HK-2 (cell line): ENCODE measurements around the gene TTC31.

Experiments used
- DNase-seq: peaks from one replicate; pipeline ENCODE4 v3.0.0-alpha.2; 2018; ENCODE audit not compliant: unreplicated experiment

TTC31 gene

GRCh38 chr2:74504591-74504990 lies 21.7 kb downstream of the TTC31 start:
- no peak for DNase-seq

DNA sequence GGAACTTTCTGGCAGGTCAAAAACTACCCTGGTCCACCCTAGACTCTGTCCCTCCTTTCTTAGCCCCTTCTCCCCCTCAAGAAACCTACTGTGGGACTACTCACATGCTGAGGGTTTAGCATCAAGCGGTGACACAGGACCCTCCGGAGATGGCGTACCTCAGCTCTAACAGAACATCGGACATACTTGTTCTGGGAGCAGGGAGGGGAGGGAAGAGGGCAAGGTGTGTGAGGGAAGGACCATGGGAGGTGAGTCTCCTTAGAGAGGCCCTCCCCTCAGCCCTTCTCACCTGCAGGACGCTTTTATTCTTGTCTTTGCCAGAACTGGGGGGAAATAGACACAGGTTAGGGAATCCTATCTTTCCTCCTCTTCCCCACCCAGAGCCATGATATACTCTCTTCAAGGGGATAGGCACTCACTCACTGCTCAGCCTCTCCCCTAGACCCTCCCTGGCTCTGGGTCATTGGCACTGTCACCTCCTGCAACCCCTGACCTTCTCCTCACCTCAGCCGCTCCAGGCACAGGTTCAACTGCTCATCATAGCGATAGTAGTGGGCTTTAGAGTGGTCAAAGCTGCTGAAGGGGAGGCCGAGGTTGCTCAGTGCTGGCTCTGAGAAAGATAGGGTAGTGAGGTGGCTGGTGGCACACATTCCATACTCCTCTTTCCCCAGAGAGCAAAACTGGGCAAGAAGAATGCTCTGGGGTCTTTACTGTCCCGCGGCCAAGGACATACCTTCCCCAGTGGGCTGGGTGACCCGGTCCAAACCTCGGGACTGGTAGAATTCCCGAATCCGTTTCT lies 22.8 kb downstream of the TTC31 start:
- no peak for DNase-seq

DNA sequence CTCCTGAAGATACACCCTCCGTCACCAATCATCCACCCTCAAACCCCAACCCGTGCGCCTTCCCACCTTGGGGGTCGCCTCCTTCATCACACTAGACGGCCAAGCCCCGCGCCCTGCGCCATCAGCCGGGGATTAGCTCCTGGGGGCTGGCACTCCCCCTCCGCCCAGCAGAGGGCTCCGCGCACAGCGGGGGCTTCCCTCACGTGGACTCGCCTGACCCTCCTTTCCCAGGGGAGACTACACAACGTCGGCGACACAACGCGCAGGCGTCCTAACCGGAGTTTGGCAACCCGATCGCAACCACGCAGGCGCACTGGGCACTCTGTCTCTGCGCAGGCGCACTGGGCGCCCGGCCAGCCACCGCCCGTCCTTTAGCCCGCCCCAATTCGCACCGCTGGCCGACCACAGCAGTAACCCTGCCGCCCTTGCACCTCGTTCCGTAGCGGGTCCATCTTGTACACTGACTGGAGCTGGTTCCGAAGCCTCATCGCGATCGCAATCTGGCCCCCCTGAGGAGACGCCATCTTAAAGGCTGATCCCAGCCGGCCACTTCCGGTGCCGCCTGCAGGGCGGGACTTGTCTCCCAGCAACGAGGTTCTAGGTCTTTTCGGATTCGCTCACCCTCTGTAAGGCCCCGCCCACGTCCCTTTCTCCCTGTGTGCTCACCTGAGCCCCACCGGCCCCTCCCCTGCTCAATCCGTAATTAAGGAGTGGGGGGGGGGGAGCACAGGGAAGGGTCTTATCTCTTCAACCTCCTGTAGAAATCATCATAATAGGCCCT lies 24.5 kb downstream of the TTC31 start, which contains the start of gene PCGF1:
Gene PCGF1 (minus strand): TSS at position 551 of the 781 bp plus-strand sequence. CDS start 27 bp downstream, at position 524.
- peak; percentile 96 for DNase-seq

DNA sequence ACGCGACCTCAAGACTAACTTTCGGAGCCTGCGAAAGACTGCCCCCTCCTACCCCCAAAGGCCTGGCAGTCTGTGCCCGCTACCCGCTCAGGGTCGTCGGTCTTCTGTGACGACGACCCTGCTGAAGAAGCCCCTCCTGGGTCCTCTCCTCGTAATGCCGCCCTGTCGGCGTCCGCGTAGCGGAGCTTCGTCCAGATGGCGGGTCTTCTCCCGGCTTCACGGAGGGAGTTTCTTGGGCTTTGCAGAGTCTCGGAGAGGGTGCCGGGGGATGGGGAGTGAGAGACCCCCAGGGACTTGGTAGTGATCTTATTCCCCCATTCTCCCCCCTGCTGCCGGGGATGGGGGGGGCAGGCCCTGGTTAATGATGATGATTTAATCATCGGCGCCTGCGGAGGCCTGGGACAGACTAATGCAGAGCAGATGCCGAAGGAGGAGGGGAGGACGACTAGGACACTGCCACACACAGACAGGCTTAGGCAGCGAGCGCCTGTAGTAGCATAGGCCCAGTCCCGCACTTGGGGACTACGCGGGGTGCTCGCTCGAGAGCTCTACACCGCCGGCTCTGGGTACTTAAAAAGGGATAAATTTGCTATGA lies 25.1 kb downstream of the TTC31 start:
- DNase-seq, result peak; percentile 59

DNA sequence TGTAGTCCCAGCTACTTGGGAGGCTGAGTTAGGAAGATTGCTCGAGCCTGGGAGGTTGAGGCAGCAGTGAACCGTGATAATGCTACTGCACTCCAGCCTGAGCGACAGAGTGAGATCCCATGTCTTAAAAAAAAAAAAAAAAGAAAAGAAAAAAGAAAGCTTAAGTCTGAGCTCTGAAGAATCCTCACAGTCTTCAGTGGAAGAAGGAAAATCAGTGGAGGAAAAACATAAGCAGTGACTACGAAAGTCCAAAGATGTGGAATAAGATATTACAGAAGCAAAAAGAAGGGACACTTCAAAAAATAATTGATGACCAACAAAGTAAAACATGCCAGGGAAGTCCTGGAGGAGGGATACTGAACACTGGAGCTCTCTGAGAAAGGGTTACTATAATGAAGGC lies 27.4 kb downstream of the TTC31 start:
- DNase-seq, result no peak

DNA sequence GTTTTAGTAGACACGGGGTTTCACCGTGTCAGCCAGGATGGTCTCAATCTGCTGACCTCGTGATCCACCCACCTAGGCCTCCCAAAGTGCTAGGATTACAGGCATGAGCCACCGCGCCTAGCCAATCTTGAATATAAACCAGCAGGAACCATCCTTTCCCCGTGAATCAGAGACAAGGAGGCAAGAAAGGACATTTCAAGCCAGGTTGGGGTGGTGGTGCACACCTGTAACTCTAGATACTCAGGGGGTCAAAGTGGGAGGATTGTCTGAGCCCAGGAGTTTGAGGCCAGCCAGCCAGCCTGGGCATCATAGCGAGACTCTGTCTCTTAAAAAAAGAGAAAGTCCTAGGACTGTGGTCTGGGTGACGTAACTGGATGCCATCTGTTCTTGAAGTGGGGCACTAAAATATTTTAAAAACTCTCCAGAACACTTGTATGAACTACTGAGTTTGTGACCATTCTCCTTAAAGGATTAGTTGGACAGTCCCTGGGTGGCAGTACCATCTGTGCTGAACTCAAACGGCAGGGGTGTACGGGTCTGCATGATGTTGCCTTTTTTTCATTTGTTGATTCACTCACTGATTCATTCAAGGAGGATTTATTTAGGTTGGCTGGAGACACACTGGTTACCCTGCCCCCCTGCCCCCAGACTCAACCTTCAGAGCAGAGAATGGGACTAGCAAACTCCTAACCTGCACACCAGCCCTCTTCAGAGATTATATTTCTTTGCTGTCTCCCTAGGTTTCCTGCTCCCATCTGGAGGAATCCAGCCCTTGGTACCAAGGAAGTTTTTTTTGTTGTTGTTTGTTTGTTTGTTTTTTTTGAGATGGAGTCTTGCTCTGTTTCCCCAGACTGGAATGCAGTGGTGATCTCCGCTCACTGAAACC lies 28.5 kb downstream of the TTC31 start:
- no peak for DNase-seq

- no peak for DNase-seq
Measured at GRCh38 chr2:74512744-74513604, 30.1 kb downstream of the TTC31 start.

DNA sequence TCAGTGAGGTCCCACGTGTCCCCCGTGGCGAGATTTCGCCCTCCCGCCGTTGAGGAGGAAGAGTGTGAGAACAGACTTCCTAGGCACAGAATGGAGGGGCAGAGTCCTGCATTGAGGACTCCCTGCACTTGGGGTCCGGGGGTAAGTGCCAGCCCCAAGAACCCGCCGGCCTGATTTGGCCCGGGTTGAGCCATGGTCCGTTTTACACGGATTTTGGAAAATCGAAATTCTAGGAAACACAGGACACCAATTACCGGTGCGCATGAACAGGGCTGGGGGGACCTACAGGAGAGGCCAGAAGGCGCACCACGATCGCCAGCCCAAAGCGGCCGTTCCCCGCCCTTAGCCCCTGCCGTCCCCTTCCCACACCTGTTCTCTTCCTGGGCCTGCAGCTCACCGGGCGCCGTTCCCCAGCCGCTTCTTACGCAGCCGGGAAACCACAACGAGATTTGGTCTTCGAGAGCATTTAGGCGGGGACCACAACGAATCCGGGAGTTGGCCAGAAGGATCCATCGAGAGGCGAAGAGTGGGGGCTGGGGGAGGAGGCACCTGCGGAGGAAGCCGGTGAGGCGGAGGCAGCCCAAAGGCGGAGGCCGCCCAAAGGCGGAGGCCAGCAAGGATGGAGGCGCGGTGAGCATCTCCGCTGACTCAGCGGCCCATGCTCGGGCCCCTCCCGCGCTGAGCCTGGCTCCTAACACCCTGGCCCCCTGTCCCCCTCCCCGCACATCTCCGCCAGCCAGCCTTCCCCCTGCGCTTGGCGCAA lies 30.9 kb downstream of the TTC31 start:
- DNase-seq, result no peak

GRCh38 chr2:74514368-74515270 lies 31.7 kb downstream of the TTC31 start, which contains the start of gene TLX2:
TLX2 (plus strand) TSS chr2:74514450; CDS start chr2:74514807, 357 bp downstream.
- DNase-seq, result no peak

DNA sequence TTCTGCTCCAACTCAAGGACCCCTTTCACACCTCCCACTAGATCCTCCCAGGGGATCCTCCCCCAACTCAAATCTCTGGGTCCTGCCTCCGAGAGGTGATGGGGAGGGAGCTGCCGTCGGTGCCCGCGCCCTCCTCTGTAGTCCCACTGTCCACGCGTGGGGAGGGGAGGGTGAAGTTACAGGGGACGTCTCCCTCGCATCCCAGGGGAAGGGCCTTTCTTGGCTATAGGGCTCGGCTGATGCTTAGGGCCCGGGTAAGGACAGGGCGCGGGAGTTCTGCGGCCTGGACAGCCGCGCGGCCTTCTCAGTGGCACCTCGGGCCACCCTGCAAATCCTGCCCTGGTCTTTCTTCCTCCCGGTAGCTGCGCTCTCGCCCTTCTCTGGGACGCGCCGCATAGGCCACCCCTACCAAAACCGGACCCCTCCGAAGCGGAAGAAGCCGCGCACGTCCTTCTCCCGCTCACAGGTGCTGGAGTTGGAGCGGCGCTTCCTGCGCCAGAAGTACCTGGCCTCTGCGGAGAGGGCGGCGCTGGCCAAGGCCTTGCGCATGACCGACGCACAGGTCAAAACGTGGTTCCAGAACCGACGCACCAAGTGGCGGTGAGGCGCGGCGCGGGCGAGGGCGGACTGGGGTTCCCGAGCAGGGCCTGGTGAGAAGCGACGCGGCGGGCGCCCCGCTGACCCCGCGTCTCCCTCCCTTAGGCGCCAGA lies 32.5 kb downstream of the TTC31 start:
- no peak for DNase-seq

GRCh38 chr2:74515981-74516633 lies 33.2 kb downstream of the TTC31 start:
- no peak for DNase-seq

DNA sequence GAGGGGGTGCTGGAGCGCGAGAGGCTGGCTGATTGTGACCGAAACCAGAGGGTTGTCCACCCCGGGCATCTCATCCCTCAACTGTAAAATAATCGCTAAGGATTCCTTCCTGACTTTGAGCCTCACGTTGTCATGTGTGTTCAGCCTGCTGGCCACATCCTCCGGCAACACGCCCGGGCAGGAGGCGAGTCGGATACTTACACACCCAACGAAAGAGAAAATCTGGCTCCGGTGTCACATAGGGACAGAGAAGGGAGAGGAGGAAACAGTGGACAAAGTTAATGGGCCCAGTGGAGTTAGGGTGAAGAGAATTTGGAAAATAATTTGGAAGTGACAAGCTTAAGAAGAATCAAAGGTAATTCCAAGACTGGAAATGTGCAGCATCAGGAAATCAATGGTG lies 33.8 kb downstream of the TTC31 start:
- DNase-seq, result no peak

- DNase-seq, result no peak
Measured at GRCh38 chr2:74522516-74522915, 39.6 kb downstream of the TTC31 start.

DNA sequence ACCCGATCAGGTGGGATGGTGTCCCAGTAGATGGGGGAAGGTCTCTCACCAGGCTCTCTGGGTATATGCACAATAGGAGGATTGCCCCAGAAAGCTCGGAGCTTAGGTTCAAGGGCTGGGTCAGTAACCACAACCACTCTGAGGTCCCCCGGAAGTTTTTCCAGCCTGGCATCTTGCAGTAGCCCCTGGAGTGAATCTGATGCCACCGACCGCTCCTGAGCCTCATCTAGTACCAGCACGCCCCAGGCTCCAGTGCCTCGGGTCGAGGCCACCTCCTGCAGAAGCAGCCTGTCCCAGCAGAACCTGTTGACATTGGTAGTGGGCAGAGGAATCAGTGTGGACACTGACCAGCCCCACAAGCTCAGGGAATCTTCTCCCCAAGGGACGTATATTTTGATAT lies 41.1 kb downstream of the TTC31 start:
- DNase-seq, result no peak

DNA sequence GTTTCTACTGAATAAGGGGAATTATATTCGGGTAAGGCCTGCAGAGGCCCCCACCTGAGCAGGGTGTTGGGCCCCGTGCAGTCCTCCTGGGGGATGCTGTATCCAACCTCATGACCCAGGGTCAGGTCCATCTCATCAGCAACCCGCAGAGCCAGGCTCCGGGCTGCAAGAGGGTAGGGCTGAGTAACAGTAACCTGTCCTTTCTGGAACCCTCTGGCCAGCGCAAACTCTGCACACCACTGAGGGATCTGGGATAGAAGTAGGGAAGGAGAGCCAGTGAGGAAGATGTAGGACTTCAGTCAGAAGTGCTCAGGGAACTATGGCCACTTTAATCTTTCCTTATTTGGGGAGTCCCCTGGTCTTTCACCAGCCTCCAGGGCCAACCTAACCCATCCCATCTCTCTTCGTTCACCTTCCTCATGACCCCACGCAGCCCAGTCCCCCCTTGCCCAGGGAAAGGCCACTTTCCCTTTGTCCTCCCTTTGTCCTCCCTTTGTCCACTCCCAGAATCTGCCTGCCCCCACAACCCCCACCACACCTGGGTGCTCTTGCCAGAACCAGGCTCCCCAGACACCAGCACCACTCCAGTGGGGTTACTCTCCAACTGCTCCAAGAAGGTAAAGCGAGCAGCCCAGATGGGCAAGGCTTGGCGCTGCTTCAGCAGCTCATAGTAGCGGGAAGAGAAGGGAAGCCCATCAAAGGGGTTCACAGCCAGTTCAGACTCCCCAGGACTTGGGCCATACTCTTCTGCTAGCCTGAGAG lies 42.3 kb downstream of the TTC31 start:
- no peak for DNase-seq

DNA sequence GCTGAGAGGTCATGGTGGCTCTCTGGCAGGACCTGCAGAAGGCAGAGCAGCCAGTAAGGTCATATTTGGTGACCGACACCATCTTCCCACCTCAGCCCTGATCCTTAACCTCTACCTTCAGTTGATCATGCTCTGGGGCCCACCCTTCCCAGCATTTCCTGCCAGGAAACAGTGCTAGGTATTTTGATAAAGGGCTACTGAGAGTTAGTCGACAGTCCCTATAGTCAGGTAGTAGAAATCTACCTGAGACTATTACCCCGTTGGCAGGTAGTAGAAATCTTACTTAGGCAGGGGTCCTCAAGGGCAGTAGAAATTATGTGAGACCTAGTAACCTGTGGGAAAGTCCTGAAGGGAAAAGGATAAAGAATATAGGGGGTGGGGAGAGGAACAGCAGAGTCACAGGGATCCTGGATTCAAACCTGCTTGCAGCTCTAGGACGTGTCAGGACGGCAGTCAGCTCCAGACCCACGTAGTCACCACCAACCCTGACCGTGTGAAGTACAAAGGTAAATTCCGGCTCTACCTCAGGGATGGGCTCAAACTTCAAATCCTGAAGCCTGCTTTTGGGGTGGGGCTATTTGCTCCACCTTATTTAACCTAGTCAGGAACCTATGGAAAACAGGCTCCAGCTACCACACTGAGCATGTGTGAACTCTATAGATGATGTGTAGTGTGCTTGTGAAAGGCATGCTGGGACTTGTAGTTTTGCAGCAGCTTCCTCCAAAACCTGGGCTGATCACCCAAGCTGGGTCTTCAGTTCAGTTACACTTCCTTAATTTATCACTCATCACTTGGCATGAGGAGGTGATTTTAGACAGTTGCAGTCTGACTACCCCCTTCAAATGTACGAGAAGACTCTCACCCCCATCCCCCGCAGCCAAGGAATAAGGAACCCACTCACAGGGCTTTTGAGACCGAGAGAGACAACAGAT lies 43.1 kb downstream of the TTC31 start, which contains the start of gene DQX1:
Gene DQX1 (minus strand): TSS at position 515 of the 932 bp plus-strand sequence. CDS start 502 bp downstream, at position 13.
- DNase-seq, result no peak
